ENCODE results near the gene MOAP1. TPM values are rescaled to one million over a fixed set of nuclear protein-coding genes. Genes with fewer than 3 reads are reported as not detected.

Gene MOAP1
- total and polyA plus RNA-seq, 2 experiments from 2014 or later, result 8.6 to 21.6 TPM

- Histone ChIP-seq H2AFZ (no peak overlapping the region), H3K4me1 (ENCODE audit: insufficient read depth) (peaks cover 5% of the 10 kb centered on the region; the same call in 1 of the 2 replicates), H4K20me1 (replicated peaks; ENCODE audit: insufficient read depth) (no peaks in the 10 kb centered on the region), H3F3A (replicated peaks; ENCODE audit: low read depth) (no peaks in the 10 kb centered on the region), H3K4me2 (no peak overlapping the region), H3K4me3 (no peak overlapping the region), H3K9me2 (ENCODE audit: insufficient read depth) (no peaks in the 10 kb centered on the region), H3K36me3 (ENCODE audit: insufficient read depth) (no peaks in the 10 kb centered on the region), H3K27me3 (ENCODE audit: insufficient read depth) (no peaks in the 10 kb centered on the region), H3K27ac (ENCODE audit: low read depth) (no peak overlapping the region), H3K79me2 (replicated peaks; ENCODE audit: insufficient read depth) (no peaks in the 10 kb centered on the region)
- Mint-ChIP-seq H3K27me3 (ENCODE audit: insufficient read depth, low read depth, poor library complexity) (peaks cover 2% of the 10 kb centered on the region), H3K27ac (no peak overlapping the region), H3K36me3 (ENCODE audit: low read depth) (no peaks in the 10 kb centered on the region), H3K9me3 (no peaks in the 10 kb centered on the region; the same call in 2 of the 3 replicates), H3K4me3 (no peak overlapping the region), H3K4me1 (peaks cover 6% of the 10 kb centered on the region; the same call in 2 of the 3 replicates)
- DNase-seq (ENCODE audit: low spot score) (no peak), ATAC-seq (no peak)
- TF ChIP-seq CREB1 (CRISPR knock-in tag; IDR thresholded peaks at IDR 0.05; ENCODE audit: low read depth) (no peak), NANOG (IDR thresholded peaks at IDR 0.05; ENCODE audit: borderline replicate concordance) (no peak), ETS1 (IDR thresholded peaks at IDR 0.05) (no peak), EZH2phosphoT487 (IDR thresholded peaks at IDR 0.05; ENCODE audit: unreplicated experiment) (no peak), ZNF114 (CRISPR knock-in tag; IDR thresholded peaks at IDR 0.05) (no peak), ZNF462 (CRISPR knock-in tag; IDR thresholded peaks at IDR 0.05) (no peak)
Measured at GRCh38 chr14:93163564-93163963, 21.1 kb downstream of the MOAP1 start.

Data from GM23338 (cell line).